ENCODE results near the gene ADCY3. TPM values are rescaled to one million over a fixed set of nuclear protein-coding genes. Genes with fewer than 3 reads are reported as not detected.

ADCY3 gene
- total and polyA plus RNA-seq, 7 experiments from 2014 or later: 2.0 to 44.7 (median 5.1) TPM

DNA sequence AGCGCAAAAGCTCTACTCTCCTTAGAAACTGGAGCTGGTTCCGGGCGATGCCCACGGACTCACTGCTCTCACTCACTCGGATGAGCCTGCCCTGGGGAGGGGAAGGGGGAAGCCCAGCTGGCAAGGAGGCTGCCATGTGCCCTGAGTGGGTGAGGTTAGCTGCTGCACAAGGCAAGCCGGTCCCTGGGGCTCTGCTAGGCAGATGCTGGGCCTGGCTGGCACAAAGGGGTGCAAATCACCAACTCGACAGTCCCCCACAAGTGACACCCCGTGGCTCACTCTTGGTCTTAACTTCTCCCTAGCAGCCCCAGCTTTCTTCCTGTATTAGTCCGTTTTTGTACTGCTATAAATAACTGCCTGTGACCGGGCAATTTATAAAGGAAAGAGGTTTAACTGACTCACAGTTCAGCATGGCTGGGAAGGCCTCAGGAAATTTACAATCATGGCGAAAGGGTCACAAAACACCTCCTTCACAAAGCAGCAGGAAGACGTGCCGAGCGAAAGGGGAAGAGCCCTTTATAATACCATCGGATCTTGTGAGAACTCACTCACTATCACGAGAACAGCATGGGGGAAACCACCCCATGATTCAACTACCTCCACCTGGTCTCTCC is 33.2 kb downstream of the ADCY3 start:
- ATAC-seq (peak; percentile 73), DNase-seq (no peak)

DNA sequence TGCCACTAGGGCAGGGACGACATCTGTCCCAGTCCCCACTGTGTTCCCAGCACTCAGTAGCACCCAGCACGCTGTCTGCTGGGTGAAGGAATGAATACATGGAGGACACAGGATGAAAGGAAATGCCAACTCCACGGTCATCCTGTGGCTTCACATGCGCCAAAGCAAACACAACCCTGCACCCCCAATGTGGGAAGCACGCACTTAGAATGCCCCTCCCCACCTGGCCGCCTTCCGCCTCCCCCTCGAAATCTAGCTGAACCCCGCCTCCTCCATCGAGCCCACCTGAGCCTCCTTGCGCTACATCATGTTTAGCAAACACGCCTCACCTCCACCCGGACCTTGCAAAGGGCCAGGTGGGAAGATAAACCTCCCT is 33.9 kb downstream of the ADCY3 start:
- intact Hi-C loops (cut with micrococcal nuclease): no loop called here

More for the DNA sequence above, 33.2 kb downstream of the ADCY3 start:
- H3K27ac Mint-ChIP-seq: no peak overlapping the region
- H3K9me3 Mint-ChIP-seq: peaks cover 0 to 3% (median 0%) of the 10 kb centered on the region in 11 donors
- H3K36me3 Mint-ChIP-seq: peaks cover 0 to 16% (median 10%) of the 10 kb centered on the region in 5 donors
- H3K4me1 Mint-ChIP-seq: peaks cover 4 to 15% (median 10%) of the 10 kb centered on the region in 7 donors
- intact Hi-C loops (cut with micrococcal nuclease): no loop called here
- no peak overlapping the region for H3K4me3 Mint-ChIP-seq
- ChIA-PET CTCF (interaction anchor here (0.6 kb wide), 1 partner anchor 476 kb away, joined by 4 read pairs; no protein-coding TSS in a partner anchor), POLR2A (no interaction called here)
- H3K27me3 ChIP-seq (ENCODE audit: control insufficient read depth in 2 of 2, insufficient read depth in 2 of 2, low read length in 2 of 2): no peaks in the 10 kb centered on the region
- no peaks in the 10 kb centered on the region for H3K27me3 Mint-ChIP-seq
- no peaks in the 10 kb centered on the region for H3K36me3 ChIP-seq (ENCODE audit: control insufficient read depth in 2 of 3, insufficient read depth in 3 of 3, low read length in 3 of 3)
- no peaks in the 10 kb centered on the region for H3K9me3 ChIP-seq (ENCODE audit: control insufficient read depth in 2 of 3, low read length in 3 of 3)
- H3K4me1 ChIP-seq (ENCODE audit: control insufficient read depth in 2 of 2, insufficient read depth in 2 of 2, low read length in 2 of 2): no peaks in the 10 kb centered on the region
- H3K27ac ChIP-seq (ENCODE audit: low read depth, low read length): no peak overlapping the region
- no peak overlapping the region for H3K4me3 ChIP-seq (ENCODE audit: low read length)

DNA sequence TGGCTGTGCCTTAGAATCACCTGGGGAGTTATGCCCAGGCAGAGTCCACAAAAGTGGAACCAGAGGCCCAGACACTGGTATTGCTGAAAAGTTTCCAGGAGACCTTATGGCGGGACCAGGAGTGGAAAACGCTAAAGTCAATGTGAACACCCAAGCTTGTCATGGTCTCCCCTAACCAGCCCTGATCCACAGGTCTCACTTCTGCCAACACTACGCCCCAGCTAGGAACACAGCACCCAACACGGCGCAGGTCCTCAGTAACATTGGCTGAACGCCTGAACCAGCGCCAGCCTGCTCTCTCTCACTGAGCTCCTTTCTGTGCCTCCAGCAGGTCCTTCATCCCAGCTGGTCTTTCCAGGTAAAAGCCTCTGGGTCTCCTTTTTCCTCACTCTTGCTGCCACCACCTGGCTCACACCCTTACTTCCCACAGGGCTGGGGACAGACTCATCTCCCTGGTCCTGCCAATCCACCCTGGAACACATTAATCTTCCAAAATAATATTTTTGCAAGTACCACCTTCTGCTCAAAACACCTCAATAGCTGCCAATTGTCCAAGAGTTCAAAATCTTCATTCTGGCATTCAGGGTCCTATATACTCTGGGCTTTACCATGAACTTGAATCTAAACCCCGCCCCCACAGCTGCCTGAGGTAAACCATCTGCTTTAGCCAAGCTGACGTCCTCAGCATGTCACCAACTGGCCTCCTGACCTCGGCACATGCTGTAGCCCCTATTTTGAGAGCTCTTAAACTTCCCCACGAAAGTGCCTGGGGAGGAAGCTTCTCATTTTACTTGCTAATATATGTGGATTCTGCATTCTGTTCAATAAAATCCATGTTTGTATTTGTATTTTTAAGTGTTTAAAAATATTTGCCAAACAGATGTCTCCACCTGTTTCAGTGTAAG is 34.6 kb downstream of the ADCY3 start:
- Mint-ChIP-seq H3K9me3 (peaks cover 0 to 2% (median 0%) of the 10 kb centered on the region in 11 donors), H3K4me3 (no peak overlapping the region), H3K4me1 (peaks cover 4 to 19% (median 10%) of the 10 kb centered on the region in 7 donors), H3K36me3 (peaks cover 0 to 10% (median 7%) of the 10 kb centered on the region in 5 donors), H3K27ac (peak overlapping the region in 1 of 9 donors; percentile 67), H3K27me3 (no peaks in the 10 kb centered on the region)
- H3K4me1 ChIP-seq (ENCODE audit: control insufficient read depth in 2 of 2, insufficient read depth in 2 of 2, low read length in 2 of 2): no peaks in the 10 kb centered on the region
- POLR2A ChIA-PET: no interaction called here
- CTCF ChIA-PET: no interaction called here
- ATAC-seq: no peak
- intact Hi-C loops (cut with micrococcal nuclease): no loop called here
- no peak for DNase-seq
- no peaks in the 10 kb centered on the region for H3K9me3 ChIP-seq (ENCODE audit: control insufficient read depth in 2 of 3, low read length in 3 of 3)
- H3K4me3 ChIP-seq (ENCODE audit: low read length): no peak overlapping the region
- no peaks in the 10 kb centered on the region for H3K27me3 ChIP-seq (ENCODE audit: control insufficient read depth in 2 of 2, insufficient read depth in 2 of 2, low read length in 2 of 2)
- no peak overlapping the region for H3K27ac ChIP-seq (ENCODE audit: low read depth, low read length)
- H3K36me3 ChIP-seq (ENCODE audit: control insufficient read depth in 2 of 3, insufficient read depth in 3 of 3, low read length in 3 of 3): no peaks in the 10 kb centered on the region

More for the DNA sequence above, 33.9 kb downstream of the ADCY3 start:
- Histone ChIP-seq H3K27me3 (ENCODE audit: control insufficient read depth in 2 of 2, insufficient read depth in 2 of 2, low read length in 2 of 2) (no peaks in the 10 kb centered on the region), H3K9me3 (ENCODE audit: control insufficient read depth in 2 of 3, low read length in 3 of 3) (no peaks in the 10 kb centered on the region), H3K4me3 (ENCODE audit: low read length) (no peak overlapping the region), H3K4me1 (ENCODE audit: control insufficient read depth in 2 of 2, insufficient read depth in 2 of 2, low read length in 2 of 2) (no peaks in the 10 kb centered on the region), H3K27ac (ENCODE audit: low read depth, low read length) (no peak overlapping the region), H3K36me3 (ENCODE audit: control insufficient read depth in 2 of 3, insufficient read depth in 3 of 3, low read length in 3 of 3) (no peaks in the 10 kb centered on the region)
- POLR2A ChIA-PET: no interaction called here
- H3K27ac Mint-ChIP-seq: no peak overlapping the region
- no peak overlapping the region for H3K4me3 Mint-ChIP-seq
- ATAC-seq (no peak), DNase-seq (no peak)
- peaks cover 4 to 16% (median 10%) of the 10 kb centered on the region in 7 donors for H3K4me1 Mint-ChIP-seq
- peaks cover 0 to 13% (median 7%) of the 10 kb centered on the region in 5 donors for H3K36me3 Mint-ChIP-seq
- H3K9me3 Mint-ChIP-seq: peaks cover 0 to 2% (median 0%) of the 10 kb centered on the region in 11 donors
- CTCF ChIA-PET: interaction anchor here (0.6 kb wide), 1 partner anchor 476 kb away, joined by 4 read pairs; no protein-coding TSS in a partner anchor
- H3K27me3 Mint-ChIP-seq: no peaks in the 10 kb centered on the region

DNA sequence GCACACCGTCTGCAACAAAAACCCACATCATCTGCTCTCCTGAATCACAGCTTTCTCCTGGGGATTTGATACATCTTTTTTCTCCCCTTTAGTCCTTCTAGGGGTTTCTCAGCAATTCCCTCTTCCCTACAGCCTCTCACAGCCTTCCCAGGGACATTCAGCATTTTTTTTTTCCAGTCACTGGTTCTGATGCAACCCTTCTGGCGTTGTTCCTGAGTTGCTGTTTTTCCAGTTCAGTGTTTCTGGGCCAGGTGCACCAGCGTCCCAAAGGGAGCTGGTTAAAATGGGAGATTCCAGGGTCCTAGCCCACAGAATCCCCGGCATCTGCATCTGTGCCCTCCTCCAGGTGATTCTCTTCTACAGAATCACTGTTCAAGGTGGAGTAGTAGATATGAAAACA is 36.1 kb downstream of the ADCY3 start:
- ChIA-PET POLR2A (interaction anchor here (0.7 kb wide), 1 partner anchor 1123 kb away, joined by 3 read pairs; no protein-coding TSS in a partner anchor), CTCF (interaction anchor here (0.7 kb wide), 1 partner anchor 43 kb away, joined by 4 read pairs; no protein-coding TSS in a partner anchor)
- Mint-ChIP-seq H3K27me3 (no peaks in the 10 kb centered on the region), H3K4me1 (peaks cover 4 to 19% (median 10%) of the 10 kb centered on the region in 7 donors), H3K27ac (peak overlapping the region in 3 of 9 donors; percentile 35 to 65 (median 59)), H3K4me3 (no peak overlapping the region), H3K9me3 (peaks cover 0 to 2% (median 0%) of the 10 kb centered on the region in 11 donors), H3K36me3 (peaks cover 0 to 8% (median 6%) of the 10 kb centered on the region in 5 donors)
- Histone ChIP-seq H3K27me3 (ENCODE audit: control insufficient read depth in 2 of 2, insufficient read depth in 2 of 2, low read length in 2 of 2) (no peaks in the 10 kb centered on the region), H3K4me1 (ENCODE audit: control insufficient read depth in 2 of 2, insufficient read depth in 2 of 2, low read length in 2 of 2) (no peaks in the 10 kb centered on the region), H3K9me3 (ENCODE audit: control insufficient read depth in 2 of 3, low read length in 3 of 3) (no peaks in the 10 kb centered on the region), H3K27ac (ENCODE audit: low read depth, low read length) (no peak overlapping the region), H3K36me3 (ENCODE audit: control insufficient read depth in 2 of 3, insufficient read depth in 3 of 3, low read length in 3 of 3) (no peaks in the 10 kb centered on the region), H3K4me3 (ENCODE audit: low read length) (no peak overlapping the region)
- DNase-seq: no peak
- intact Hi-C loops (cut with micrococcal nuclease): no loop called here
- no peak for ATAC-seq

DNA sequence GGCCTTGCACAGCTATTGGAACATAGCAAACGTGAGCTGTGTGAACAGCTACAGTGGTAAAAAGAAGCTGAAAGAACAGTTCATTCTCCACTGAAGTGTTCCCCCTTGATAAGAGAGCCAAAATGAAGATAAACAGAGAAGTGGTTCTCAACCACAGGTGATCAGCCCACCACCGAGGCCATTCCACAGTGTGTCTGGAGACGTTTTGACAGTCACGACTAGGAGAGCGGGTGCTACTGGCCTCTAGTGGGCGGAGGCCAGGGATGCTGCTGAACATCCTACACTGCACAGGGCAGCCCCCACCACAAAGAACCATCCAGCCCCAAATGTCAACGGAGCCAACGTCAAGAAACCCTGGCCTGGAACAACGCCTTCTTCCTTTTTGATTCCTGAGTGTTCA is 38.4 kb downstream of the ADCY3 start:
- Histone ChIP-seq H3K4me1 (ENCODE audit: control insufficient read depth in 2 of 2, insufficient read depth in 2 of 2, low read length in 2 of 2) (no peaks in the 10 kb centered on the region), H3K36me3 (ENCODE audit: control insufficient read depth in 2 of 3, insufficient read depth in 3 of 3, low read length in 3 of 3) (no peaks in the 10 kb centered on the region), H3K27me3 (ENCODE audit: control insufficient read depth in 2 of 2, insufficient read depth in 2 of 2, low read length in 2 of 2) (no peaks in the 10 kb centered on the region), H3K9me3 (ENCODE audit: control insufficient read depth in 2 of 3, low read length in 3 of 3) (no peaks in the 10 kb centered on the region), H3K27ac (ENCODE audit: low read depth, low read length) (no peak overlapping the region), H3K4me3 (ENCODE audit: low read length) (no peak overlapping the region)
- Mint-ChIP-seq H3K27me3 (no peaks in the 10 kb centered on the region), H3K27ac (peak overlapping the region in 1 of 9 donors; percentile 26), H3K9me3 (peaks cover 0 to 2% (median 0%) of the 10 kb centered on the region in 11 donors), H3K4me1 (peaks cover 4 to 19% (median 9%) of the 10 kb centered on the region in 7 donors), H3K4me3 (no peak overlapping the region), H3K36me3 (peaks cover 0 to 7% (median 0%) of the 10 kb centered on the region in 5 donors)
- no peak for ATAC-seq
- ChIA-PET CTCF (no interaction called here), POLR2A (no interaction called here)
- no peak for DNase-seq
- intact Hi-C loops (cut with micrococcal nuclease): no loop called here

DNA sequence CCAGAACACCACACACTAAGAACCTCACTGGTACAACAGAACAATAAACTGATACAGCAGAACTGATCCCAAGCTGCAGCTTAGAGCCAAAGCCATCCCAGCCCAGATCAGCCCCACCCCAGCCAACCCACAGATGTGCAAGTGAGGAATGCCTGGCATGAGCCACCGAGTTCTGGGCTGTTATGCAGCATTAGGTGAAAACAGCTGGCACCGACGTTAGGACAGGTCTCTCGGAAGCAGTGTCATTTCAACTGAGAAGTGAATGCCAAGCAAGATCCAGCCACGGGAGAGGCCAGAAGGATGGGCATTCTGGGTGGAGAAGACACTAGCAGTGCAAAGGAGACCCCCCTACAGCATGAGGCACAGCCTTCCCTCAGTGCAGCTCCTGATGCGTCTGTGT is 38.9 kb downstream of the ADCY3 start:
- CTCF ChIA-PET: no interaction called here
- Mint-ChIP-seq H3K27ac (peak overlapping the region in 1 of 9 donors; percentile 26), H3K4me1 (peaks cover under 1 to 19% (median 9%) of the 10 kb centered on the region in 7 donors)

More for the DNA sequence above, 38.9 kb downstream of the ADCY3 start:
- intact Hi-C loops (cut with micrococcal nuclease): no loop called here
- POLR2A ChIA-PET: no interaction called here
- Histone ChIP-seq H3K36me3 (ENCODE audit: control insufficient read depth in 2 of 3, insufficient read depth in 3 of 3, low read length in 3 of 3) (no peaks in the 10 kb centered on the region), H3K9me3 (ENCODE audit: control insufficient read depth in 2 of 3, low read length in 3 of 3) (no peaks in the 10 kb centered on the region), H3K27me3 (ENCODE audit: control insufficient read depth in 2 of 2, insufficient read depth in 2 of 2, low read length in 2 of 2) (no peaks in the 10 kb centered on the region), H3K4me1 (ENCODE audit: control insufficient read depth in 2 of 2, insufficient read depth in 2 of 2, low read length in 2 of 2) (no peaks in the 10 kb centered on the region), H3K4me3 (ENCODE audit: low read length) (no peak overlapping the region), H3K27ac (ENCODE audit: low read depth, low read length) (no peak overlapping the region)
- Mint-ChIP-seq H3K36me3 (peaks cover 0 to 7% (median 0%) of the 10 kb centered on the region in 5 donors), H3K4me3 (no peak overlapping the region), H3K27me3 (no peaks in the 10 kb centered on the region), H3K9me3 (peaks cover 0 to 2% (median 0%) of the 10 kb centered on the region in 11 donors)
- ATAC-seq (no peak), DNase-seq (no peak)
